ENCODE results near the gene PRKAR2A.

PRKAR2A gene

GRCh38 chr3:48716982-48717746 is 130.5 kb downstream of the PRKAR2A start, which contains the start of gene IP6K2:
TSS of gene IP6K2 (minus strand) at chr3:48717221. CDS start at chr3:48695291, 21,930 bp downstream.
- Histone ChIP-seq H3K27ac (ENCODE audit: low read length) (peak within 1 kb of the TSS; percentile 99), H3K27me3 (ENCODE audit: control insufficient read depth, insufficient read depth, low read length) (no peaks in the 10 kb centered on the region), H3K9ac (ENCODE audit: low read length) (peak within 1 kb of the TSS; percentile 100), H3K4me1 (ENCODE audit: control insufficient read depth, low read depth, low read length) (peaks cover 13% of the 10 kb centered on the region), H3K4me3 (ENCODE audit: low read length) (peak within 1 kb of the TSS; percentile 76), H3K36me3 (ENCODE audit: control insufficient read depth, low read depth, low read length) (peaks cover 19% of the 10 kb centered on the region), H3K9me3 (ENCODE audit: control insufficient read depth, low read depth, low read length) (no peaks in the 10 kb centered on the region)

- peak overlapping the region; percentile 99 for H3K27ac ChIP-seq (ENCODE audit: low read length)
- H3K4me3 ChIP-seq (ENCODE audit: low read length), result peak overlapping the region; percentile 76
- H3K4me1 ChIP-seq (ENCODE audit: control insufficient read depth, low read depth, low read length), result peaks cover 13% of the 10 kb centered on the region
Observed at GRCh38 chr3:48716508-48716981, 131.1 kb downstream of the PRKAR2A start.

GRCh38 chr3:48715174-48715800 is 132.4 kb downstream of the PRKAR2A start:
- H3K36me3 ChIP-seq (ENCODE audit: control insufficient read depth, low read depth, low read length), result peaks cover 34% of the 10 kb centered on the region
- peak overlapping the region; percentile 76 for H3K4me3 ChIP-seq (ENCODE audit: low read length)
- H3K4me1 ChIP-seq (ENCODE audit: control insufficient read depth, low read depth, low read length), result peaks cover 13% of the 10 kb centered on the region

More at GRCh38 chr3:48716508-48716981, 131.1 kb downstream of the PRKAR2A start:
- no peaks in the 10 kb centered on the region for H3K27me3 ChIP-seq (ENCODE audit: control insufficient read depth, insufficient read depth, low read length)
- peak overlapping the region; percentile 100 for H3K9ac ChIP-seq (ENCODE audit: low read length)
- no peaks in the 10 kb centered on the region for H3K9me3 ChIP-seq (ENCODE audit: control insufficient read depth, low read depth, low read length)
- H3K36me3 ChIP-seq (ENCODE audit: control insufficient read depth, low read depth, low read length), result peaks cover 24% of the 10 kb centered on the region

GRCh38 chr3:48711727-48712126 is 135.9 kb downstream of the PRKAR2A start:
- peaks cover 8% of the 10 kb centered on the region for H3K4me1 ChIP-seq (ENCODE audit: control insufficient read depth, low read depth, low read length)
- H3K4me3 ChIP-seq (ENCODE audit: low read length), result no peak overlapping the region
- H3K36me3 ChIP-seq (ENCODE audit: control insufficient read depth, low read depth, low read length), result peaks cover 55% of the 10 kb centered on the region
- no peak overlapping the region for H3K27ac ChIP-seq (ENCODE audit: low read length)
- no peaks in the 10 kb centered on the region for H3K27me3 ChIP-seq (ENCODE audit: control insufficient read depth, insufficient read depth, low read length)
- H3K9me3 ChIP-seq (ENCODE audit: control insufficient read depth, low read depth, low read length), result no peaks in the 10 kb centered on the region
- no peak overlapping the region for H3K9ac ChIP-seq (ENCODE audit: low read length)

More at GRCh38 chr3:48715174-48715800, 132.4 kb downstream of the PRKAR2A start:
- H3K9me3 ChIP-seq (ENCODE audit: control insufficient read depth, low read depth, low read length), result no peaks in the 10 kb centered on the region
- peak overlapping the region; percentile 100 for H3K9ac ChIP-seq (ENCODE audit: low read length)
- no peaks in the 10 kb centered on the region for H3K27me3 ChIP-seq (ENCODE audit: control insufficient read depth, insufficient read depth, low read length)
- H3K27ac ChIP-seq (ENCODE audit: low read length), result peak overlapping the region; percentile 26

GRCh38 chr3:48709051-48709461 is 138.6 kb downstream of the PRKAR2A start:
- no peaks in the 10 kb centered on the region for H3K27me3 ChIP-seq (ENCODE audit: control insufficient read depth, insufficient read depth, low read length)
- no peak overlapping the region for H3K4me3 ChIP-seq (ENCODE audit: low read length)
- no peaks in the 10 kb centered on the region for H3K9me3 ChIP-seq (ENCODE audit: control insufficient read depth, low read depth, low read length)
- no peak overlapping the region for H3K27ac ChIP-seq (ENCODE audit: low read length)
- peaks cover 53% of the 10 kb centered on the region for H3K36me3 ChIP-seq (ENCODE audit: control insufficient read depth, low read depth, low read length)
- no peak overlapping the region for H3K9ac ChIP-seq (ENCODE audit: low read length)
- H3K4me1 ChIP-seq (ENCODE audit: control insufficient read depth, low read depth, low read length), result no peaks in the 10 kb centered on the region

- H3K9ac ChIP-seq (ENCODE audit: low read length), result no peak overlapping the region
- no peaks in the 10 kb centered on the region for H3K9me3 ChIP-seq (ENCODE audit: control insufficient read depth, low read depth, low read length)
- H3K4me1 ChIP-seq (ENCODE audit: control insufficient read depth, low read depth, low read length), result no peaks in the 10 kb centered on the region
- no peak overlapping the region for H3K27ac ChIP-seq (ENCODE audit: low read length)
- H3K36me3 ChIP-seq (ENCODE audit: control insufficient read depth, low read depth, low read length), result peaks cover 50% of the 10 kb centered on the region
- H3K27me3 ChIP-seq (ENCODE audit: control insufficient read depth, insufficient read depth, low read length), result no peaks in the 10 kb centered on the region
- H3K4me3 ChIP-seq (ENCODE audit: low read length), result no peak overlapping the region
Observed at GRCh38 chr3:48708481-48708889, 139.2 kb downstream of the PRKAR2A start.

- H3K9me3 ChIP-seq (ENCODE audit: control insufficient read depth, low read depth, low read length), result no peaks in the 10 kb centered on the region
- H3K4me1 ChIP-seq (ENCODE audit: control insufficient read depth, low read depth, low read length), result peaks cover 7% of the 10 kb centered on the region
- H3K27ac ChIP-seq (ENCODE audit: low read length), result no peak overlapping the region
- no peak overlapping the region for H3K4me3 ChIP-seq (ENCODE audit: low read length)
- H3K27me3 ChIP-seq (ENCODE audit: control insufficient read depth, insufficient read depth, low read length), result no peaks in the 10 kb centered on the region
- H3K9ac ChIP-seq (ENCODE audit: low read length), result no peak overlapping the region
- peaks cover 45% of the 10 kb centered on the region for H3K36me3 ChIP-seq (ENCODE audit: control insufficient read depth, low read depth, low read length)
Observed at GRCh38 chr3:48707157-48707556, 140.5 kb downstream of the PRKAR2A start.

- Histone ChIP-seq H3K27me3 (ENCODE audit: control insufficient read depth, insufficient read depth, low read length) (no peaks in the 10 kb centered on the region), H3K4me1 (ENCODE audit: control insufficient read depth, low read depth, low read length) (peaks cover 7% of the 10 kb centered on the region), H3K9me3 (ENCODE audit: control insufficient read depth, low read depth, low read length) (no peaks in the 10 kb centered on the region), H3K4me3 (ENCODE audit: low read length) (no peak overlapping the region), H3K27ac (ENCODE audit: low read length) (no peak overlapping the region), H3K36me3 (ENCODE audit: control insufficient read depth, low read depth, low read length) (peaks cover 29% of the 10 kb centered on the region), H3K9ac (ENCODE audit: low read length) (no peak overlapping the region)
Observed at GRCh38 chr3:48702320-48702920, 145.3 kb downstream of the PRKAR2A start.

- Histone ChIP-seq H3K36me3 (ENCODE audit: control insufficient read depth, low read depth, low read length) (peaks cover 20% of the 10 kb centered on the region), H3K4me1 (ENCODE audit: control insufficient read depth, low read depth, low read length) (peaks cover 7% of the 10 kb centered on the region), H3K27ac (ENCODE audit: low read length) (no peak overlapping the region), H3K9me3 (ENCODE audit: control insufficient read depth, low read depth, low read length) (no peaks in the 10 kb centered on the region), H3K27me3 (ENCODE audit: control insufficient read depth, insufficient read depth, low read length) (no peaks in the 10 kb centered on the region), H3K4me3 (ENCODE audit: low read length) (no peak overlapping the region), H3K9ac (ENCODE audit: low read length) (no peak overlapping the region)
Observed at GRCh38 chr3:48700731-48701405, 146.8 kb downstream of the PRKAR2A start.

GRCh38 chr3:48698891-48699290 is 148.8 kb downstream of the PRKAR2A start:
- Histone ChIP-seq H3K4me1 (ENCODE audit: control insufficient read depth, low read depth, low read length) (peaks cover 15% of the 10 kb centered on the region), H3K4me3 (ENCODE audit: low read length) (no peak overlapping the region), H3K9me3 (ENCODE audit: control insufficient read depth, low read depth, low read length) (no peaks in the 10 kb centered on the region), H3K27me3 (ENCODE audit: control insufficient read depth, insufficient read depth, low read length) (no peaks in the 10 kb centered on the region), H3K36me3 (ENCODE audit: control insufficient read depth, low read depth, low read length) (peaks cover 35% of the 10 kb centered on the region), H3K27ac (ENCODE audit: low read length) (no peak overlapping the region), H3K9ac (ENCODE audit: low read length) (no peak overlapping the region)

- Histone ChIP-seq H3K36me3 (ENCODE audit: control insufficient read depth, low read depth, low read length) (peaks cover 45% of the 10 kb centered on the region), H3K27me3 (ENCODE audit: control insufficient read depth, insufficient read depth, low read length) (no peaks in the 10 kb centered on the region), H3K4me1 (ENCODE audit: control insufficient read depth, low read depth, low read length) (peaks cover 13% of the 10 kb centered on the region), H3K27ac (ENCODE audit: low read length) (no peak overlapping the region), H3K4me3 (ENCODE audit: low read length) (no peak overlapping the region), H3K9ac (ENCODE audit: low read length) (no peak overlapping the region), H3K9me3 (ENCODE audit: control insufficient read depth, low read depth, low read length) (no peaks in the 10 kb centered on the region)
Observed at GRCh38 chr3:48697952-48698351, 149.7 kb downstream of the PRKAR2A start.

Measured in iPS-18a (cell line).